ENCODE data around the gene MPZL3.

- TF ChIP-seq RAD21 (conservative IDR thresholded peaks at IDR 0.05) (no peak), CTCF (IDR thresholded peaks at IDR 0.05; ENCODE audit: poor library complexity, severe bottlenecking) (no peak), POLR2AphosphoS5 (IDR thresholded peaks at IDR 0.05) (no peak), SMC3 (conservative IDR thresholded peaks at IDR 0.05; ENCODE audit: poor library complexity) (no peak), REST (IDR thresholded peaks at IDR 0.05; ENCODE audit: borderline replicate concordance) (no peak), MXI1 (conservative IDR thresholded peaks at IDR 0.05; ENCODE audit: poor library complexity, severe bottlenecking) (no peak), EZH2 (IDR thresholded peaks at IDR 0.05; ENCODE audit: borderline replicate concordance, insufficient read depth, low read length, poor library complexity, severe bottlenecking) (no peak), TAF1 (IDR thresholded peaks at IDR 0.05; ENCODE audit: low read depth) (no peak), EP300 (conservative IDR thresholded peaks at IDR 0.05; ENCODE audit: poor library complexity, severe bottlenecking) (no peak)
Measured at GRCh38 chr11:118216621-118217481, 35.3 kb downstream of the MPZL3 start.

Measured in neural cell (in vitro differentiated cells).